HCT116 (cell line): ENCODE data around the gene TPRX1. TPM values are rescaled to one million over a fixed set of nuclear protein-coding genes. Genes with fewer than 3 reads are reported as not detected.

Experiments
- ATAC-seq: fragments of 200-7000 bp; cut with Tn5 transposase; 2 replicates; pipeline ENCODE4 v1.9.1; 2020; ENCODE audit warnings: mild to moderate bottlenecking, moderate library complexity
- BruUV-seq: library from RNA; stranded (reverse); fragments of 400-500 nt; replicated peaks from 2 replicates; lab custom pipeline; 2021; lab: Mats Ljungman, UMichigan
- CTCF ChIA-PET: fragments of 300-600 bp; sonication (Branson Sonifier 250); formaldehyde crosslinking; loops from one replicate; lab custom pipeline; 2021; ENCODE audit warnings: antibody characterized with exemption; lab: Charles Lee
- POLR2A ChIA-PET: fragments of 300-600, 350-600 bp; sonication (Branson Sonifier 250); formaldehyde crosslinking; loops from one replicate; lab custom pipeline; 2021; ENCODE audit warnings: antibody characterized with exemption; lab: Charles Lee
- RAD21 ChIA-PET, 2 experiments: fragments of 300-600 bp; sonication (Branson Sonifier 250); formaldehyde crosslinking; loops; one replicate each; lab custom pipeline; 2023; ENCODE audit warnings: low total read pairs in 2 of 2; ENCODE audit not compliant: uncharacterized antibody in 2 of 2, unreplicated experiment in 2 of 2, low non-redundant PET in 1 of 2; lab: Charles Lee
- DNase-seq: peaks from one replicate; pipeline ENCODE4 v3.0.0-alpha.2; 2010; ENCODE audit warnings: low read depth, low spot score
- H2AFZ ChIP-seq: fragments of 200-600 bp; shearing (Covaris generic), sonication (generic); 2 replicates; pipeline ENCODE4 v1.6.1; 2017; ENCODE audit warnings: low read depth, mixed run types, mixed read lengths, antibody characterized with exemption, low read length; ENCODE audit not compliant: poor library complexity, severe bottlenecking
- H3K27ac ChIP-seq: 2 replicates; pipeline ENCODE4 v1.5.1; 2012; ENCODE audit warnings: low read depth, low read length
- H3K27me3 ChIP-seq: fragments of 200-600 bp; sonication (generic); 2 replicates; pipeline ENCODE4 v1.6.1; 2016; ENCODE audit warnings: mixed run types, low read length, mixed read lengths; ENCODE audit not compliant: insufficient read depth
- H3K36me3 ChIP-seq, 2 experiments: fragments of 200-500 bp in 1 of 2; fragments of 200-600 bp in 1 of 2; sonication (Bioruptor generic) in 1 of 2; sonication (generic) in 1 of 2; 2 replicates each; pipeline versions ENCODE4 v1.5.1 to v1.6.1; 2014 to 2016; ENCODE audit warnings: low read length in 2 of 2, inconsistent platforms in 1 of 2, mixed read lengths in 1 of 2, mixed run types in 1 of 2; ENCODE audit not compliant: insufficient read depth in 2 of 2, control insufficient read depth in 1 of 2
- H3K4me1 ChIP-seq, 2 experiments: fragments of 200-600 bp in 1 of 2; sonication (generic) in 1 of 2; 2 replicates each; pipeline versions ENCODE4 v1.5.1 to v1.6.1; 2012 to 2017; ENCODE audit warnings: low read length in 2 of 2, inconsistent platforms in 1 of 2, mild to moderate bottlenecking in 1 of 2, mixed read lengths in 1 of 2, mixed run types in 1 of 2, moderate library complexity in 1 of 2; ENCODE audit not compliant: insufficient read depth in 2 of 2, control insufficient read depth in 1 of 2
- H3K4me2 ChIP-seq: fragments of 200-600 bp; sonication (generic); 2 replicates; pipeline ENCODE4 v1.6.1; 2017; ENCODE audit warnings: mixed run types, low read length, mixed read lengths
- H3K4me3 ChIP-seq, 2 experiments: fragments of 200-600 bp in 1 of 2; sonication (generic) in 1 of 2; replicated peaks in 1 of 2; 2 replicates each; pipeline ENCODE4 v1.5.1; 2011 to 2016; ENCODE audit warnings: low read length in 2 of 2, control low read depth in 1 of 2, low read depth in 1 of 2, mild to moderate bottlenecking in 1 of 2, mixed read lengths in 1 of 2, mixed run types in 1 of 2
- H3K79me2 ChIP-seq: fragments of 200-600 bp; sonication (generic); 2 replicates; pipeline ENCODE4 v1.6.1; 2017; ENCODE audit warnings: mild to moderate bottlenecking, mixed run types, low read length, moderate library complexity, mixed read lengths; ENCODE audit not compliant: insufficient read depth
- H3K9ac ChIP-seq: fragments of 200-600 bp; sonication (generic); 2 replicates; pipeline ENCODE4 v1.6.1; 2016; ENCODE audit warnings: low read length, mixed read lengths
- H3K9me2 ChIP-seq: fragments of 200-600 bp; sonication (generic), shearing (Covaris generic); 2 replicates; pipeline ENCODE4 v1.6.1; 2017; ENCODE audit warnings: mixed run types, mild to moderate bottlenecking, moderate library complexity; ENCODE audit not compliant: insufficient read depth
- H3K9me3 ChIP-seq, 2 experiments: fragments of 200-500 bp in 1 of 2; fragments of 200-600 bp in 1 of 2; sonication (Bioruptor generic) in 1 of 2; sonication (generic) in 1 of 2; 2 replicates each; pipeline ENCODE4 v1.6.1; 2014 to 2017; ENCODE audit warnings: low read length in 2 of 2, mixed read lengths in 2 of 2, inconsistent platforms in 1 of 2, low read depth in 1 of 2, mild to moderate bottlenecking in 1 of 2, mixed run types in 1 of 2, moderate library complexity in 1 of 2; ENCODE audit not compliant: control insufficient read depth in 1 of 2, insufficient read depth in 1 of 2
- H4K20me1 ChIP-seq: fragments of 200-600 bp; sonication (generic), shearing (Covaris generic); 2 replicates; pipeline ENCODE4 v1.6.1; 2017; ENCODE audit warnings: mixed run types, mild to moderate bottlenecking, moderate library complexity; ENCODE audit not compliant: insufficient read depth
- CBX3 ChIP-seq: IDR thresholded peaks from 2 replicates; pipeline ENCODE4 v1.6.1; 2012; ENCODE audit warnings: low read depth
- EZH2phosphoT487 ChIP-seq: fragments of 200-600 bp; IDR thresholded peaks from 2 replicates; pipeline ENCODE4 v1.6.1; 2018; ENCODE audit warnings: antibody characterized with exemption, borderline replicate concordance
- JUND ChIP-seq: IDR thresholded peaks from 2 replicates; pipeline ENCODE4 v1.6.1; 2012
- POLR2A ChIP-seq: IDR thresholded peaks from 2 replicates; pipeline ENCODE4 v1.7.0; 2011; ENCODE audit warnings: borderline replicate concordance; ENCODE audit not compliant: insufficient read depth, insufficient read length; ENCODE audit errors: extremely low read depth
- POLR2AphosphoS5 ChIP-seq: IDR thresholded peaks from 2 replicates; pipeline ENCODE4 v1.6.1; 2011; ENCODE audit warnings: mild to moderate bottlenecking, low read depth, low read length, moderate library complexity
- RAD21 ChIP-seq: IDR thresholded peaks from 2 replicates; pipeline ENCODE4 v1.6.1; 2012; ENCODE audit warnings: low read depth, mild to moderate bottlenecking
- SIN3A ChIP-seq: IDR thresholded peaks from 2 replicates; pipeline ENCODE4 v1.6.1; 2012; ENCODE audit warnings: low read depth
- SP1 ChIP-seq: IDR thresholded peaks from 2 replicates; pipeline ENCODE4 v1.6.1; 2012; ENCODE audit warnings: low read depth
- SRF ChIP-seq: IDR thresholded peaks from 2 replicates; pipeline ENCODE4 v1.6.1; 2012; ENCODE audit warnings: low read depth
- TCF7L2 ChIP-seq: IDR thresholded peaks from 2 replicates; pipeline ENCODE4 v1.7.0; 2011; ENCODE audit warnings: borderline replicate concordance, inconsistent platforms; ENCODE audit not compliant: insufficient read depth, insufficient read length; ENCODE audit errors: extremely low read depth
- ZFX ChIP-seq: fragments of 450-650 bp; IDR thresholded peaks from 2 replicates; pipeline ENCODE4 v1.6.1; 2017
- ZNF274 ChIP-seq: fragments of 200-500 bp; sonication (Bioruptor generic); IDR thresholded peaks from 2 replicates; pipeline ENCODE4 v1.6.1; 2014; ENCODE audit warnings: mild to moderate bottlenecking, low read depth, low read length, inconsistent platforms
- intact Hi-C: fragments of 100-400 bp; cut with micrococcal nuclease; formaldehyde crosslinking; loops from 2 replicates; pipeline ENCODE4 v1.10.0; 2022
- total RNA-seq: library from RNA; stranded (reverse); gene quantifications from one replicate; pipeline ENCODE4 v1.2.1, GENCODE V29; 2021; ENCODE audit not compliant: unreplicated experiment
- TF ChIP-seq, protein P1 (sequence below): IDR thresholded peaks from 2 replicates; pipeline ENCODE4 v1.6.1; 2012; ENCODE audit warnings: low read depth

TPRX1 gene
- total RNA-seq, 1 experiment from 2014 or later, result not detected

- ATAC-seq (no peak), DNase-seq (no peak)
- Histone ChIP-seq H3K9me2 (no peaks in the 10 kb centered on the region), H3K27me3 (no peaks in the 10 kb centered on the region), H2AFZ (no peak overlapping the region), H3K4me3 (no peak overlapping the region), H3K79me2 (no peaks in the 10 kb centered on the region), H3K9me3 (no peaks in the 10 kb centered on the region), H3K9ac (no peak overlapping the region), H3K36me3 (no peaks in the 10 kb centered on the region), H3K4me1 (no peaks in the 10 kb centered on the region), H4K20me1 (no peaks in the 10 kb centered on the region)
- RAD21 ChIA-PET, result interaction anchor here in 1 of 2 experiments (0.6 kb wide), 1 partner anchor 55 kb away, joined by 8 read pairs; no protein-coding TSS in a partner anchor
- POLR2A ChIA-PET, result no interaction called here
- intact Hi-C loops, result no loop called here
- CTCF ChIA-PET, result no interaction called here
- TF ChIP-seq POLR2A, result no peak
- TF ChIP-seq POLR2AphosphoS5, result no peak
- no peak for TF ChIP-seq RAD21
- TF ChIP-seq SP1, result no peak
- TF ChIP-seq SRF, result no peak
- TF ChIP-seq TCF7L2, result no peak
- TF ChIP-seq, all 23 proteins: peak for 0
- Histone ChIP-seq H3K27ac (no peak overlapping the region), H3K4me2 (no peak overlapping the region)
- no TSS peak for BruUV-seq
These were observed 1.8 kb downstream of the TPRX1 start for GRCh38 chr19:47802521-47803043.

GRCh38 chr19:47801270-47801669, 3.1 kb downstream of the TPRX1 start:
- ChIA-PET CTCF (no interaction called here), RAD21 (no interaction called here), POLR2A (no interaction called here)
- no TSS peak for BruUV-seq
- no peak overlapping the region for H3K27ac ChIP-seq
- ATAC-seq, result no peak
- no peak overlapping the region for H3K9ac ChIP-seq
- no peaks in the 10 kb centered on the region for H3K9me2 ChIP-seq
- intact Hi-C loops, result no loop called here
- no peak for DNase-seq
- TF ChIP-seq, protein P1, sequence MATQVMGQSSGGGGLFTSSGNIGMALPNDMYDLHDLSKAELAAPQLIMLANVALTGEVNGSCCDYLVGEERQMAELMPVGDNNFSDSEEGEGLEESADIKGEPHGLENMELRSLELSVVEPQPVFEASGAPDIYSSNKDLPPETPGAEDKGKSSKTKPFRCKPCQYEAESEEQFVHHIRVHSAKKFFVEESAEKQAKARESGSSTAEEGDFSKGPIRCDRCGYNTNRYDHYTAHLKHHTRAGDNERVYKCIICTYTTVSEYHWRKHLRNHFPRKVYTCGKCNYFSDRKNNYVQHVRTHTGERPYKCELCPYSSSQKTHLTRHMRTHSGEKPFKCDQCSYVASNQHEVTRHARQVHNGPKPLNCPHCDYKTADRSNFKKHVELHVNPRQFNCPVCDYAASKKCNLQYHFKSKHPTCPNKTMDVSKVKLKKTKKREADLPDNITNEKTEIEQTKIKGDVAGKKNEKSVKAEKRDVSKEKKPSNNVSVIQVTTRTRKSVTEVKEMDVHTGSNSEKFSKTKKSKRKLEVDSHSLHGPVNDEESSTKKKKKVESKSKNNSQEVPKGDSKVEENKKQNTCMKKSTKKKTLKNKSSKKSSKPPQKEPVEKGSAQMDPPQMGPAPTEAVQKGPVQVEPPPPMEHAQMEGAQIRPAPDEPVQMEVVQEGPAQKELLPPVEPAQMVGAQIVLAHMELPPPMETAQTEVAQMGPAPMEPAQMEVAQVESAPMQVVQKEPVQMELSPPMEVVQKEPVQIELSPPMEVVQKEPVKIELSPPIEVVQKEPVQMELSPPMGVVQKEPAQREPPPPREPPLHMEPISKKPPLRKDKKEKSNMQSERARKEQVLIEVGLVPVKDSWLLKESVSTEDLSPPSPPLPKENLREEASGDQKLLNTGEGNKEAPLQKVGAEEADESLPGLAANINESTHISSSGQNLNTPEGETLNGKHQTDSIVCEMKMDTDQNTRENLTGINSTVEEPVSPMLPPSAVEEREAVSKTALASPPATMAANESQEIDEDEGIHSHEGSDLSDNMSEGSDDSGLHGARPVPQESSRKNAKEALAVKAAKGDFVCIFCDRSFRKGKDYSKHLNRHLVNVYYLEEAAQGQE, result no peak
- no peak for TF ChIP-seq ZNF274
- no peak for TF ChIP-seq EZH2phosphoT487
- TF ChIP-seq SIN3A, result no peak
- TF ChIP-seq JUND, result no peak
- TF ChIP-seq ZFX, result no peak
- no peak for TF ChIP-seq CBX3
- no peak for TF ChIP-seq POLR2A
- no peak overlapping the region for H3K4me2 ChIP-seq
- H3K27me3 ChIP-seq, result no peaks in the 10 kb centered on the region
- no peaks in the 10 kb centered on the region; a peak in 3 of 4 replicates for H3K4me1 ChIP-seq
- H3K79me2 ChIP-seq, result no peaks in the 10 kb centered on the region
- H3K9me3 ChIP-seq, result no peaks in the 10 kb centered on the region
- no peak overlapping the region for H2AFZ ChIP-seq
- H3K36me3 ChIP-seq, result no peaks in the 10 kb centered on the region
- no peaks in the 10 kb centered on the region for H4K20me1 ChIP-seq
- no peak overlapping the region for H3K4me3 ChIP-seq
